Measurements from ENCODE around the gene UNC5C.

DNA sequence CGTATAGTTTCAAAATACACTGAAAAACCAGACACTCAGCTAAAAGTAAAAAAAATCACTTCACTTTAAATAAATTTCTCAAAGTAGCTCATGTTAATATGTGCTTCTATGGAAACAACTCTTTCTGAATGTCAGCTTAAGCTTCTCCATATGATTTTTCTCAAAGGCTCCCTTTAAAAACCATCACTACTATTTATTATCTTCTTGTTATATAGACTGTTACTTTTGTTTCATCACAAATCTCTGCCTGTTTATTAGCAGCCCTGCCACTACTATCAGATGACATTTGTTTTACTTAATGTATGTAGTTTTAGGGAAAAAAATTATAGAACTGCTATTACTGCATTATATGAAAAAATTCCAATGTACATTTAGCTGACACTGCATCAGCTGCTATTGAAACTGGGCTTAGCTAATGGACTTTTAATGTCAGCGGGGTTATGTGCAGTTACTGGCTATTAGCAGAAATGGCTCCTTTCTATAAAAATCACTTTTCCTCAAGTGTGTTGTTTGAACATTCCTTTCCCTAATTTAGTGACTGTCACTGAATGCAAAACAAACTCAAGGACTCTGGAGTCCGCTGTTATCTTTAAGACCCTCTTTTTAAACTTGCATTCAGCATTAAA lies 10.8 kb downstream of the UNC5C start:
- TF ChIP-seq, protein P1, sequence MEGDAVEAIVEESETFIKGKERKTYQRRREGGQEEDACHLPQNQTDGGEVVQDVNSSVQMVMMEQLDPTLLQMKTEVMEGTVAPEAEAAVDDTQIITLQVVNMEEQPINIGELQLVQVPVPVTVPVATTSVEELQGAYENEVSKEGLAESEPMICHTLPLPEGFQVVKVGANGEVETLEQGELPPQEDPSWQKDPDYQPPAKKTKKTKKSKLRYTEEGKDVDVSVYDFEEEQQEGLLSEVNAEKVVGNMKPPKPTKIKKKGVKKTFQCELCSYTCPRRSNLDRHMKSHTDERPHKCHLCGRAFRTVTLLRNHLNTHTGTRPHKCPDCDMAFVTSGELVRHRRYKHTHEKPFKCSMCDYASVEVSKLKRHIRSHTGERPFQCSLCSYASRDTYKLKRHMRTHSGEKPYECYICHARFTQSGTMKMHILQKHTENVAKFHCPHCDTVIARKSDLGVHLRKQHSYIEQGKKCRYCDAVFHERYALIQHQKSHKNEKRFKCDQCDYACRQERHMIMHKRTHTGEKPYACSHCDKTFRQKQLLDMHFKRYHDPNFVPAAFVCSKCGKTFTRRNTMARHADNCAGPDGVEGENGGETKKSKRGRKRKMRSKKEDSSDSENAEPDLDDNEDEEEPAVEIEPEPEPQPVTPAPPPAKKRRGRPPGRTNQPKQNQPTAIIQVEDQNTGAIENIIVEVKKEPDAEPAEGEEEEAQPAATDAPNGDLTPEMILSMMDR (IDR thresholded peaks at IDR 0.05), result no peak
- no peak for TF ChIP-seq POLR2AphosphoS5 (IDR thresholded peaks at IDR 0.05; ENCODE audit: low read depth, low read length)

Data from Panc1 (cell line).